Prostate gland (tissue), 2 donors: Measurements from ENCODE around the gene PLXNB1. TPM values are rescaled to one million over a fixed set of nuclear protein-coding genes. Genes with fewer than 3 reads are reported as not detected.

Experiments used
- DNase-seq: peaks from one replicate; pipeline ENCODE4 v3.0.0-alpha.2; 2019; ENCODE audit warnings: low spot score
- H3K27ac ChIP-seq, 2 donors: fragments of 200-600 bp; sonication (generic); 2 replicates each; pipeline ENCODE4 v1.5.1; 2017 to 2019
- H3K27me3 ChIP-seq: fragments of 200-600 bp; sonication (generic); replicated peaks from 2 replicates; pipeline ENCODE4 v1.5.1; 2019; ENCODE audit not compliant: insufficient read depth
- H3K36me3 ChIP-seq, 2 donors: fragments of 200-600 bp; sonication (generic); 1 replicate in 1 of 2; 2 replicates in 1 of 2; pipeline versions ENCODE4 v1.5.1 to v1.8.1; 2017 to 2019
- H3K4me1 ChIP-seq: fragments of 200-600 bp; sonication (generic); replicated peaks from 2 replicates; pipeline ENCODE4 v1.5.1; 2019
- H3K4me3 ChIP-seq, 2 donors: fragments of 200-600 bp; sonication (generic); 2 replicates each; pipeline ENCODE4 v1.5.1; 2017 to 2019
- H3K9me3 ChIP-seq: fragments of 200-600 bp; sonication (generic); 2 replicates; pipeline ENCODE4 v1.5.1; 2017
- POLR2A ChIP-seq: fragments of 450-650 bp; IDR thresholded peaks from one replicate; pipeline ENCODE4 v1.6.1; 2016; ENCODE audit warnings: antibody characterized with exemption, mild to moderate bottlenecking
- POLR2AphosphoS5 ChIP-seq: sonication (generic); formaldehyde crosslinking; IDR thresholded peaks from one replicate; pipeline ENCODE4 v1.6.1; 2017; ENCODE audit warnings: antibody characterized with exemption
- WGBS: methylation state at CpG from one replicate; pipeline ENCODE4 v1.1.5; 2018; 5-methylcytosine and 5-hydroxymethylcytosine counted together
- intact Hi-C: fragments of 100-400 bp; cut with DNase I; formaldehyde crosslinking; loops from one replicate; pipeline ENCODE4 v1.14.2; 2022
- total RNA-seq, 2 donors: library from RNA; depleted of rRNA; stranded (reverse); fragments of >200 nt; gene quantifications; one replicate each; pipeline ENCODE4 v1.1.0, GENCODE V29; 2016
- TF ChIP-seq, protein P1 (sequence below), 4 experiments: fragments of 200-600 bp in 2 of 4; fragments of 450-650 bp in 2 of 4; sonication (generic) in 2 of 4; IDR thresholded peaks; 1 replicate in 3 of 4; 2 replicates in 1 of 4; pipeline ENCODE4 v1.5.1; 2016 to 2019; ENCODE audit warnings: antibody characterized with exemption in 4 of 4, mild to moderate bottlenecking in 2 of 4, moderate library complexity in 2 of 4

Gene PLXNB1
- total RNA-seq, 2 donors from 2014 or later: 115 to 182 TPM

- 79% methylated on average over 25 of the region's 25 CpGs for WGBS
- DNase-seq: no peak
- intact Hi-C loops: no loop called here
These were observed 15.3 kb downstream of the PLXNB1 start for GRCh38 chr3:48414376-48415250.

GRCh38 chr3:48413611-48414010, 16.3 kb downstream of the PLXNB1 start:
- H3K27me3 ChIP-seq: no peaks in the 10 kb centered on the region
- no peaks in the 10 kb centered on the region for H3K4me1 ChIP-seq
- H3K4me3 ChIP-seq: no peak overlapping the region
- no peak for DNase-seq
- TF ChIP-seq, protein P1, sequence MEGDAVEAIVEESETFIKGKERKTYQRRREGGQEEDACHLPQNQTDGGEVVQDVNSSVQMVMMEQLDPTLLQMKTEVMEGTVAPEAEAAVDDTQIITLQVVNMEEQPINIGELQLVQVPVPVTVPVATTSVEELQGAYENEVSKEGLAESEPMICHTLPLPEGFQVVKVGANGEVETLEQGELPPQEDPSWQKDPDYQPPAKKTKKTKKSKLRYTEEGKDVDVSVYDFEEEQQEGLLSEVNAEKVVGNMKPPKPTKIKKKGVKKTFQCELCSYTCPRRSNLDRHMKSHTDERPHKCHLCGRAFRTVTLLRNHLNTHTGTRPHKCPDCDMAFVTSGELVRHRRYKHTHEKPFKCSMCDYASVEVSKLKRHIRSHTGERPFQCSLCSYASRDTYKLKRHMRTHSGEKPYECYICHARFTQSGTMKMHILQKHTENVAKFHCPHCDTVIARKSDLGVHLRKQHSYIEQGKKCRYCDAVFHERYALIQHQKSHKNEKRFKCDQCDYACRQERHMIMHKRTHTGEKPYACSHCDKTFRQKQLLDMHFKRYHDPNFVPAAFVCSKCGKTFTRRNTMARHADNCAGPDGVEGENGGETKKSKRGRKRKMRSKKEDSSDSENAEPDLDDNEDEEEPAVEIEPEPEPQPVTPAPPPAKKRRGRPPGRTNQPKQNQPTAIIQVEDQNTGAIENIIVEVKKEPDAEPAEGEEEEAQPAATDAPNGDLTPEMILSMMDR (IDR thresholded peaks at IDR 0.05): no peak
- no peak for TF ChIP-seq POLR2AphosphoS5
- TF ChIP-seq POLR2A: no peak
- WGBS: 90% methylated on average over 14 of the region's 14 CpGs
- H3K27ac ChIP-seq: no peak overlapping the region
- peaks cover 38 to 79% of the 10 kb centered on the region in 2 donors for H3K36me3 ChIP-seq
- no peaks in the 10 kb centered on the region for H3K9me3 ChIP-seq
- intact Hi-C loops: no loop called here

More at GRCh38 chr3:48414376-48415250, 15.3 kb downstream of the PLXNB1 start:
- Histone ChIP-seq H3K36me3 (peaks cover 30 to 69% of the 10 kb centered on the region in 2 donors), H3K27me3 (no peaks in the 10 kb centered on the region), H3K4me3 (no peak overlapping the region), H3K4me1 (no peaks in the 10 kb centered on the region), H3K27ac (no peak overlapping the region), H3K9me3 (no peaks in the 10 kb centered on the region)
- TF ChIP-seq POLR2A: no peak
- TF ChIP-seq POLR2AphosphoS5: no peak
- TF ChIP-seq, protein P1 (IDR thresholded peaks at IDR 0.05): no peak

GRCh38 chr3:48413086-48413485, 16.8 kb downstream of the PLXNB1 start:
- H3K9me3 ChIP-seq: no peaks in the 10 kb centered on the region
- H3K36me3 ChIP-seq: peaks cover 43 to 80% of the 10 kb centered on the region in 2 donors
- no peak for DNase-seq
- TF ChIP-seq POLR2A: no peak
- no peaks in the 10 kb centered on the region for H3K4me1 ChIP-seq
- 67% methylated on average over 8 of the region's 8 CpGs for WGBS
- no peak overlapping the region for H3K4me3 ChIP-seq
- intact Hi-C loops: no loop called here
- H3K27me3 ChIP-seq: no peaks in the 10 kb centered on the region
- H3K27ac ChIP-seq: no peak overlapping the region

- TF ChIP-seq POLR2A (no peak), POLR2AphosphoS5 (no peak)
- TF ChIP-seq, protein P1 (IDR thresholded peaks at IDR 0.05): no peak
- H3K27ac ChIP-seq: no peak overlapping the region
- H3K4me1 ChIP-seq: no peaks in the 10 kb centered on the region
- WGBS: 89% methylated on average over 19 of the region's 19 CpGs
- no peaks in the 10 kb centered on the region for H3K9me3 ChIP-seq
- no peak overlapping the region for H3K4me3 ChIP-seq
- DNase-seq: no peak
- peaks cover 43 to 74% of the 10 kb centered on the region in 2 donors for H3K36me3 ChIP-seq
- H3K27me3 ChIP-seq: no peaks in the 10 kb centered on the region
- intact Hi-C loops: no loop called here
These were observed 17.4 kb downstream of the PLXNB1 start for GRCh38 chr3:48412375-48413001.

DNA sequence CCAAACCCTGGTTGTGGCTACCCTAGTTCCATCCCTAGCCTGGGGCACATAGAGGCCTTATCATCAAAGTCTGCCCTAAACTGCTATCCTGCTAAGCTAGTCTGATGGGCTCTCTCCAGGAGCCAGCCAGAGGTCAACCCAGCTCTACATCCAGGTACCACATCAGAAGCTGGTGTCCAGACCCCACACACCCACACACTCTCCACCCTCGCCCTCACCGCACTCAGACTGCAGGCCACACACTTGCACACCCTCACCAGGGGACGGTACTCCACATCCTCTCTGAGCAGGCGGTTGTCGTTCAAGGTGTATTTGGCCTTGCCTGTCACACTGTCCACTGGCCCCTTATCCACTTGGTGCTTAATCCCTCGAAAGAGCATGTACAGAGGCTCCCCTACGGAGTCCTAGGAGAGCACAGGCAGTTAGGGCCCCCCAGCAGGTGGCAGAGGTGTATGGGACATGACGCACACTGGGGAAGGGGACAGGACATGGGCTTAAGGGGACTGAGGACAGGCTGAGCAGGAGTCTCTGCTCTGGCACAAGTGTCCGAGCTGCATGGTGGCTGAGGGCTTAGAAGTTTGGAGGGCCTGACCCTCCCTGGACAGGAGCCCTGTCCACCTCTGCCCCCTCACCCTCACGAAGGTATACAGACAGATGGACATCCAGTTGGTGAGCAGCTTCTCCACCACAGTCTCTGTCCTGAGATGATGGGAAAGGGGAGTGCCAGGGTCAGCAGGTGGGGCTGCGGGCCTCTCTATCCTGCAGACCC, 18.1 kb downstream of the PLXNB1 start:
- Histone ChIP-seq H3K27ac (no peak overlapping the region), H3K4me3 (no peak overlapping the region), H3K9me3 (no peaks in the 10 kb centered on the region), H3K36me3 (peaks cover 44 to 72% of the 10 kb centered on the region in 2 donors), H3K27me3 (no peaks in the 10 kb centered on the region), H3K4me1 (no peaks in the 10 kb centered on the region)
- no peak for TF ChIP-seq POLR2AphosphoS5
- no peak for TF ChIP-seq POLR2A
- WGBS: 90% methylated on average over 11 of the region's 11 CpGs
- intact Hi-C loops: no loop called here
- no peak for DNase-seq
